HK-2 (cell line): ENCODE results near the gene KRTAP10-8.
"Not testable (repeated sequence)": the region's sequence is repeated elsewhere in the genome, so short reads cannot be mapped to it uniquely, and the experiment has no call there.

Experiments
- DNase-seq: peaks from one replicate; pipeline ENCODE4 v3.0.0-alpha.2; 2018; ENCODE audit not compliant: unreplicated experiment

KRTAP10-8 gene

DNA sequence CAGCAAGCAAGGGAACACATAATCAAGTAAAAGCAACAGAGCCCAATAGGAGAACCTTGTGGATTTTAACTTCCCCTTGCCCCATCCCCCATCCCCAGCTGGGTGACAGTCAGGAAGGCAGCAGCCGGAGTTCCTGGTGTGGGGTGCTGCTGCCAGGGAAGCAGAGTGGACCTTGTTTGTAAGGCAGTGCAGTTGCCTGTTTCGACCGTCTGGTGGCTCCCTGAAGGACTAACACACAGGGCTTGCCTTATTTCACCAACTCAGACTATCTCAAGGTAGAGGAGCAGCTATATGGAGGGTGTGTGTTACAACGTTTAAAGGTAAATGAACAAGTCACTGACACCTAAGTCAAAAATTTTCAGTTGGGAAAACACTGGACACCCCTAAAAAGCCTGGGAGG lies 6.6 kb downstream of the KRTAP10-8 start:
- no peak for DNase-seq

- DNase-seq, result no peak
These were observed 7.0 kb downstream of the KRTAP10-8 start for GRCh38 chr21:44618909-44619308.

GRCh38 chr21:44619886-44620285 lies 8.0 kb downstream of the KRTAP10-8 start:
- DNase-seq, result no peak

- DNase-seq, result no peak
These were observed 11.7 kb downstream of the KRTAP10-8 start for GRCh38 chr21:44623575-44623974.

DNA sequence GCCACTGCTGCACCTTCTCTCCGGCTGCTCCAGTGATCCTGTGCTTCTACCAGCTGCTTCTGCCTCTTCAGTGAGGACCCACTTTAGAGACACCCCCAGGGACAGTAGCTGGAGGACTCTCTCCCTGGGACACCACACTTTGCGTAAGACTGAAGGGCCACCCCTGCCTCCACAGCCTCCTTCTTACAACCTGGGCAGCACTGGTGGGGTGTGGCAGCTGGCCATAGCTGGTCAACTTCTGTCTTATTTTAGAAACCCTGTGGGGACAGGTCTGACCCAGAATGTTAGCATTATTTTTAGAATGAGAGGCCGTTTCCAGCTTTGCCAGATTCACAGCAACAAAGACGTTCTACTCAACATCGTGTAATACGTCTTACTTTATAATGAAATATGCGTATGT lies 13.9 kb downstream of the KRTAP10-8 start:
- DNase-seq, result no peak

DNA sequence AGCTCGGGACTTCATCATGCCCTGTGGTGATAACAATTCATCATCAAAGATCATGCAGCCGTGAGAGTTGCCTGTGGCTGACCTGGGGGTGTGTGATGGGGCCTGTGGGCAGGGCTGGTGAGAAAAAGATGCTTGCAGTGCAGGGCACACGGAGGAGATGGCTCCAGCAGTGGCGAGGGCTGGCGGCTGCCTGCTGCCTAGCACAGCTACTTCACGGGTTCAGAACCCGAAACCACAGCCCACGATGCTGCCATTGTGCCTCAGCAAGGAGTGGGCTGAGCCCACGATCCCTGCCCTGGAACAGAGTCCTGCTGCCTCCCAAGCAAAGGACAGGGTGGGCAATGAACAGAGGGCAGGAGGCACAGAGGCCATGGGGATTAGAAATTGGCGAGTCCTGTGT lies 14.4 kb downstream of the KRTAP10-8 start:
- no peak for DNase-seq

GRCh38 chr21:44626673-44627143 lies 14.8 kb downstream of the KRTAP10-8 start, which contains the start of gene KRTAP10-9:
Gene KRTAP10-9 (plus strand): TSS chr21:44627093. CDS start chr21:44627172, 79 bp downstream.
- DNase-seq, result no peak

DNA sequence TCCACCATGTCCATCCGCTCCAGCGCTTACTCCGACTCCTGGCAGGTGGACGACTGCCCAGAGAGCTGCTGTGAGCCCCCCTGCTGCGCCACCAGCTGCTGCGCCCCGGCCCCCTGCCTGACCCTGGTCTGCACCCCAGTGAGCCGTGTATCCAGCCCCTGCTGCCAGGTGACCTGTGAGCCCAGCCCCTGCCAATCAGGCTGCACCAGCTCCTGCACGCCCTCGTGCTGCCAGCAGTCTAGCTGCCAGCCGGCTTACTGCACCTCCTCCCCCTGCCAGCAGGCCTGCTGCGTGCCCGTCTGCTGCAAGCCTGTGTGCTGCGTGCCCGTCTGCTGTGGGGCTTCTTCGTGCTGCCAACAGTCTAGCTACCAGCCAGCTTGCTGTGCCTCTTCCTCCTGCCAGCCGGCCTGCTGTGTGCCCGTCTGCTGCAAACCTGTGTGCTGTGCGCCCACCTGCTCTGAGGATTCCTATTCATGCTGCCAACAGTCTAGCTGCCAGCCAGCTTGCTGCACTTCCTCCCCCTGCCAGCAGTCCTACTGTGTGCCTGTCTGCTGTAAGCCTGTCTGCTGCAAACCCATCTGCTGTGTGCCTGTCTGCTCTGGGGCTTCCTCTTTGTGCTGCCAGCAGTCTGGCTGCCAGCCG lies 15.4 kb downstream of the KRTAP10-8 start:
- not testable (repeated sequence) for DNase-seq

- not testable (repeated sequence) for DNase-seq
These were observed 16.0 kb downstream of the KRTAP10-8 start for GRCh38 chr21:44627831-44628233.

DNA sequence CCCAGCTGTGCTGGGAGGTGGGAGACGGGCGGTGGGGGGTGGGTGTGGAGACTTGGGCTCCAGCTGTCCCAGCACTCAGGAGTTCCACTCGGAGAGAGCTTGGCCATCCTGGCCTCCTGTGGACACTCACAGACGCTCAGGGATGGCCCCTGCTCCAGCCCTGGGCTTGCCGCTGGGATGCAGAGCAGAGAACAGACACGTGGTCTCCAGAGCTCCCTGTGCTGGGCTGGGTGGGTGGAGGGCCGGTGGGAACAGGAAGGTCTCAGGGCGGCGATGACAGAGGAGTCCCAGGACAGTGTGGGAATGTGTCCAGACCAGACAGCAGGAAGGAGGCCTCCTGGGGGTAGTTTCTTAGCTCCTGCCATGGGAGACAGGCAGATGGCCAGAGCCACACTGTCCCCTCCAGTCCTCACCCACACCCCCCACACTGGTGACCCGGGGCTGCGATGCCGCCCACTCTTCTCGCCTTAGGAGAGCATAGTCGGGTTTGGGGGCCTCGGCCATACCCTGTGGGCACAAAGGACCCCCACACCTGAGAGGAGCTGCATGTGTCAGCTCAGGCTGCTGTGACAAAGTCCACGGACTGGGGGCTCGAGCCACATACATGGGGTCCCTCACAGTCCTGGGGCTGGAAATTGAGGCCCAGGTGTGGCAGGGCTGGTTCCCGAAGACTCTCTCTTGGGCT lies 17.0 kb downstream of the KRTAP10-8 start:
- no peak for DNase-seq

DNA sequence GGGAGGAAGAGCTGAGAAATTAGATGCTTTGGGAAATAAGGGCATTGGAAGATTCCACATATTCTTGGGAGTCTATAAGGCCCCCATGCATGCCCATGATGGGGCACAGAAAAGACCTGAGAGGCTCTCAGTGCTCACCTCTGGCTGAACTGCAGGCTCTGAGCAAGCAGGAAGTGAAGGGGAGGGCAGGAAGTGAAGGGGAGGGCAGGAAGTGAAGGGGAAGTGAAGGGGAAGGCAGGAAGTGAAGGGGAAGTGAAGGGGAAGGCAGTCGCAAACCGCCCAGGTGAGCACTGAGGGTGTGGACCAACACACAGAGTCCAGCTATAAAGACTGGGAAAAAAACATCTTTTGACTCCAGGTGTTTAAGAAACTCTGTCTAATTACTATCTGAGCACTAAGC lies 18.6 kb downstream of the KRTAP10-8 start:
- DNase-seq, result no peak

DNA sequence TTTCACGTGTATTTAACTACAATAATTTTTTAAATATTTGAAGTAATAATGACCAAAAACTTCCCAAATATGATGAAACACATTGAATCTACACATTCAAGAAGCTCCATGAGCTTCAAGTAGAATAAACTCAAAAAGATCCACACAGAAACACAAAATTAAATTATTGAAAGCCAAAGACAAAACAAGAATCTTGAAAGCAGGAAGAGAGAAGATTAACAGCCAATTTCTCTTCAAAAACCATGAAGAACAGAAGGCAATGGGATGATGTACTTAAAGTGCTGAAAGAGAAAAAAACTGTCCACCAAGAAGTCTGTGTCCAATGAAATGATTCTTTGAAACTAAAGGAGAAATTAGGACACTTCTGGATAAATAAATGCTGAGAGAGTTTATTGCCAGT lies 20.2 kb downstream of the KRTAP10-8 start:
- DNase-seq, result no peak

GRCh38 chr21:44636209-44637017 lies 24.5 kb downstream of the KRTAP10-8 start:
- DNase-seq, result no peak

- no peak for DNase-seq
These were observed 25.4 kb downstream of the KRTAP10-8 start, which contains the start of gene KRTAP10-10 for GRCh38 chr21:44637018-44637850. Gene KRTAP10-10 (plus strand): TSS chr21:44637356. CDS start chr21:44637418, 62 bp downstream.

GRCh38 chr21:44637851-44638348 lies 26.0 kb downstream of the KRTAP10-8 start:
- not testable (repeated sequence) for DNase-seq

- DNase-seq, result not testable (repeated sequence)
These were observed 26.8 kb downstream of the KRTAP10-8 start for GRCh38 chr21:44638506-44639330.

- DNase-seq, result no peak
These were observed 27.4 kb downstream of the KRTAP10-8 start for GRCh38 chr21:44639331-44639655.

- DNase-seq, result no peak
These were observed 28.9 kb downstream of the KRTAP10-8 start for GRCh38 chr21:44640761-44641160.

- no peak for DNase-seq
These were observed 31.9 kb downstream of the KRTAP10-8 start for GRCh38 chr21:44643741-44644310.

DNA sequence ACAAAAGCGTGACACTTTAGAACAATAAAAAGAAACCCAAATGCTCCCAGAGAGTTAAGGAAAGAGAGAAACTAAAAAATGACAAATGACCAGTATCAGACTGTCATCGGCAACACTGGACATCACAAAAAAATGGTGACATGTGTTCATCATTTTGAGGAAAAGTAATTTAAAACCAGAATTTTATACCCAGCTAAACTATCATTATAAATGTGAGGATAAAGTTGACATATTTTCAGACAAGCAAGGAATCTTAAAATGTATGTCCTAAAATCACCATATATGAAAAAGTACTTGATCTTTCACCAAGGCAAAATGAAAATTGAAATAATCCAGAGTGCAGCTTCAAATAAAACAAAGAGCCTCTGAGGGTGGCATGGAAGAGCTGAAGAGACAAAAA lies 33.0 kb downstream of the KRTAP10-8 start:
- no peak for DNase-seq
